ENCODE measurements around the gene CFAP47. TPM values are rescaled to one million over a fixed set of nuclear protein-coding genes. Genes with fewer than 3 reads are reported as not detected.

Gene CFAP47
- total RNA-seq, 2 experiments from 2014 or later: not detected

GRCh38 chrX:36344301-36344700 is 424.8 kb downstream of the CFAP47 start:
- H3K4me3 Mint-ChIP-seq: no peak overlapping the region
- H3K27ac Mint-ChIP-seq: no peak overlapping the region
- DNase-seq: no peak
- CTCF ChIA-PET: no interaction called here
- H3K4me1 Mint-ChIP-seq: no peaks in the 10 kb centered on the region
- H3K36me3 Mint-ChIP-seq (ENCODE audit: low read depth): no peaks in the 10 kb centered on the region
- no peaks in the 10 kb centered on the region for H3K9me3 Mint-ChIP-seq
- POLR2A ChIA-PET: no interaction called here
- no peaks in the 10 kb centered on the region for H3K27me3 Mint-ChIP-seq

DNA sequence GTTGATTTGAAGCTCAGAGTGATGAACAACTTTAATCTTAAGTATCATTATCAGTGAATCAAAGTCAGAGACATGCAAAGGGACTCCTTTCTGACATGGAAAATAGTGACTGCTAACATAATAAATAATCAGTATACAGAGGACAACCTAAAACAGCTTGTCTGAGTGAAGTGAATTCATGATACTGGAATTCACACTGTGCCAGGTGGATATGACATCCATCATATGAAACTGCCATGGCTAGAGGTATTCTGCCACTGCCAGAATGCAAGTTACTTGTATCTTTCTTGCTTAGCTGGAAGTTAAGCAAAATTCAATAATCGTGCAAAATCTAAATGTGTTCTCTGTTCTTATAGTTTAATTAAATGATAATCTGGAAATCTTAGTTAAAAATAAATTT is 429.0 kb downstream of the CFAP47 start:
- ChIA-PET POLR2A (no interaction called here), CTCF (no interaction called here)
- Mint-ChIP-seq H3K27me3 (no peaks in the 10 kb centered on the region), H3K36me3 (ENCODE audit: low read depth) (no peaks in the 10 kb centered on the region), H3K27ac (no peak overlapping the region), H3K4me1 (no peaks in the 10 kb centered on the region), H3K4me3 (no peak overlapping the region), H3K9me3 (no peaks in the 10 kb centered on the region)
- DNase-seq: no peak

GRCh38 chrX:36357855-36358254 is 438.3 kb downstream of the CFAP47 start:
- DNase-seq: no peak
- no peaks in the 10 kb centered on the region for H3K4me1 Mint-ChIP-seq
- POLR2A ChIA-PET: no interaction called here
- H3K36me3 Mint-ChIP-seq (ENCODE audit: low read depth): no peaks in the 10 kb centered on the region
- H3K9me3 Mint-ChIP-seq: no peaks in the 10 kb centered on the region
- CTCF ChIA-PET: interaction anchor here (0.6 kb wide), 1 partner anchor 1290 kb away, joined by 3 read pairs; no protein-coding TSS in a partner anchor
- no peak overlapping the region for H3K4me3 Mint-ChIP-seq
- H3K27ac Mint-ChIP-seq: no peak overlapping the region
- H3K27me3 Mint-ChIP-seq: no peaks in the 10 kb centered on the region

- no peaks in the 10 kb centered on the region for H3K9me3 Mint-ChIP-seq
- no peaks in the 10 kb centered on the region for H3K27me3 Mint-ChIP-seq
- no peaks in the 10 kb centered on the region for H3K36me3 Mint-ChIP-seq (ENCODE audit: low read depth)
- CTCF ChIA-PET: no interaction called here
- H3K4me1 Mint-ChIP-seq: no peaks in the 10 kb centered on the region
- POLR2A ChIA-PET: no interaction called here
- H3K4me3 Mint-ChIP-seq: no peak overlapping the region
- no peak overlapping the region for H3K27ac Mint-ChIP-seq
- DNase-seq: no peak
Observed at GRCh38 chrX:36364262-36364661, 444.7 kb downstream of the CFAP47 start.

DNA sequence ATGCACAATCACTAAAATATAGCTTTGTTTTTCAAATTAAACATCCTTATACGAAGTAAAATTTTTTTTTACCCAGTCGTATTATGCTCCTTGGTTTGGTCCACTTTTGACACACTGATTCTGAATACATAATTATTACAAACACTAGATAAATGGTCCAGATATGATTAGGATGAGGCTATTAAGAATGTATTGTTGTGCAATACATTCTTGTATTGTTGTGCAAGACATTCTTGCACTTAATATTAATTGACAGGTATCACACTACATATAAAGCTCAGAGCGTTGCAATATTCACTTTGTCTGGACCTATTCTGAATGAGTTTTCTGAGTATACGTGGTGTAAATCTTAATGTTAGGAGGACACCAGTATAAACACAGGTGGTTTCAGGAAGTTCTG is 464.0 kb downstream of the CFAP47 start:
- H3K9me3 Mint-ChIP-seq: no peaks in the 10 kb centered on the region
- CTCF ChIA-PET: no interaction called here

DNA sequence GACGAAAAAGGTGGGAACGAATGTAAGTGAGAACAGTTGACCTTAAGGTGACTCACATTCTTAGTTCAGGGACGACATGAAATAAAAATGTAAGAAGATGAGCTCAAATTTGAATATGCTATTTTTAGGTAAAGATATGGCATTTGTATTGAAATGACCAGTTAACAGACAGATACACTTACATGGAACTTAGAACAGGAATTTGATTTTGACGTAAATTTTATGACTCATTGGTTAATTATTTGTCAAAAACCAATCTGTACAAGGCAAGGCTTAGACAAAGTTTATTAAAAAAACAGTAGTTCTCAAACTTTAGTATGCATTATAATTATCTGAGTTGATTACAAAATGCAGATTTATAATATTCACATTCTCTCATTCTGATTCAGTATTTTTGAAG is 469.4 kb downstream of the CFAP47 start:
- H3K36me3 Mint-ChIP-seq (ENCODE audit: low read depth): no peaks in the 10 kb centered on the region
- H3K27ac Mint-ChIP-seq: no peak overlapping the region
- H3K27me3 Mint-ChIP-seq: no peaks in the 10 kb centered on the region
- CTCF ChIA-PET: no interaction called here
- no peaks in the 10 kb centered on the region for H3K4me1 Mint-ChIP-seq
- no peak for DNase-seq
- H3K9me3 Mint-ChIP-seq: no peaks in the 10 kb centered on the region
- POLR2A ChIA-PET: no interaction called here
- H3K4me3 Mint-ChIP-seq: no peak overlapping the region

More for the DNA sequence above, 464.0 kb downstream of the CFAP47 start:
- H3K4me3 Mint-ChIP-seq: no peak overlapping the region
- H3K27ac Mint-ChIP-seq: no peak overlapping the region
- no peaks in the 10 kb centered on the region for H3K4me1 Mint-ChIP-seq
- POLR2A ChIA-PET: no interaction called here
- no peaks in the 10 kb centered on the region for H3K27me3 Mint-ChIP-seq
- no peak for DNase-seq
- H3K36me3 Mint-ChIP-seq (ENCODE audit: low read depth): no peaks in the 10 kb centered on the region

- Mint-ChIP-seq H3K4me1 (no peaks in the 10 kb centered on the region), H3K27ac (no peak overlapping the region), H3K9me3 (peaks cover 2% of the 10 kb centered on the region), H3K27me3 (no peaks in the 10 kb centered on the region), H3K36me3 (ENCODE audit: low read depth) (no peaks in the 10 kb centered on the region), H3K4me3 (no peak overlapping the region)
- ChIA-PET POLR2A (no interaction called here), CTCF (no interaction called here)
- no peak for DNase-seq
Observed at GRCh38 chrX:36401774-36402173, 482.2 kb downstream of the CFAP47 start.

DNA sequence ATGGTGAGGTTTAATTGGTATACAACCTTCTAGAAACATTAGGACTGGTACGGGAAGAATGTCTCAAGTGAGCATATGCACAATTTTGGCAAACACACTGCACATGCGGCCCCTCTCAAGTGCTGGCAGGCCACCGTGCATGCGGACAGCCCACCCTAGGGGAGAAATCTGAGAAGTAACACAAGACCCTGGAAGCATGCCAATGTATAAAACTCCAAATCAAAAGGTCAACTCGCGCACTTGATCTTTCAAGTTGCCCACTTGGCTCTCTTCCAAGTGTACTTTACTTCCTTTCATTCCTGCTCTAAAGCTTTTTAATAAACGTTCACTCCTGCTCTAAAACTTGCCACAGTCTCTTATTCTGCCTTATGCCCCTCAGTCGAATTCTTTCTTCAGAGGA is 488.3 kb downstream of the CFAP47 start:
- CTCF ChIA-PET: no interaction called here

GRCh38 chrX:36414056-36414455 is 494.5 kb downstream of the CFAP47 start:
- Mint-ChIP-seq H3K4me3 (no peak overlapping the region), H3K27ac (no peak overlapping the region), H3K4me1 (no peaks in the 10 kb centered on the region), H3K36me3 (ENCODE audit: low read depth) (no peaks in the 10 kb centered on the region), H3K27me3 (no peaks in the 10 kb centered on the region), H3K9me3 (peaks cover 3% of the 10 kb centered on the region)
- ChIA-PET CTCF (no interaction called here), POLR2A (no interaction called here)
- no peak for DNase-seq

More for the DNA sequence above, 488.3 kb downstream of the CFAP47 start:
- H3K27me3 Mint-ChIP-seq: no peaks in the 10 kb centered on the region
- no peaks in the 10 kb centered on the region for H3K4me1 Mint-ChIP-seq
- no peak for DNase-seq
- POLR2A ChIA-PET: no interaction called here
- no peaks in the 10 kb centered on the region for H3K36me3 Mint-ChIP-seq (ENCODE audit: low read depth)
- H3K9me3 Mint-ChIP-seq: no peaks in the 10 kb centered on the region
- H3K4me3 Mint-ChIP-seq: no peak overlapping the region
- H3K27ac Mint-ChIP-seq: no peak overlapping the region

DNA sequence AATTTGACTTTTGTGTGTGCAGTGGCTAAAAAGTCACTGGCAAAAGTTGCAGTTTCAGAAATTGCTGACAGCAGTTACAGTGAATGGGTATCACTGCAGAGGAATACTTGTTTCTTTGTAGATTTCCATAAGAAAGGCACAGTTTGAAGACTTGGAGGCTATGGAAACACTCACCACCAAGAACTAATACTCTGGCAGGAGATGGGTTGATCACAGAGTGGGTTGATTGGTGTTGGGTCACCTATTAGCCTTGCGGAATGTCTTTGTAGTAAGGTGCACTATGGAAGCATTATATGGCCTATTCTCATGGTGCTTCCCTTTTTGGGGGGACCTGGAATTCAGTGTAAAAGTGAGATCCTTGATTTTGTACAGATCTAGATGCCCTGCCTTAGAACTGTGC is 502.8 kb downstream of the CFAP47 start:
- no peaks in the 10 kb centered on the region for H3K36me3 Mint-ChIP-seq (ENCODE audit: low read depth)
- no peak overlapping the region for H3K27ac Mint-ChIP-seq
- H3K9me3 Mint-ChIP-seq: no peaks in the 10 kb centered on the region
- ChIA-PET POLR2A (no interaction called here), CTCF (no interaction called here)
- no peak overlapping the region for H3K4me3 Mint-ChIP-seq
- no peak for DNase-seq
- H3K4me1 Mint-ChIP-seq: no peaks in the 10 kb centered on the region
- no peaks in the 10 kb centered on the region for H3K27me3 Mint-ChIP-seq

DNA sequence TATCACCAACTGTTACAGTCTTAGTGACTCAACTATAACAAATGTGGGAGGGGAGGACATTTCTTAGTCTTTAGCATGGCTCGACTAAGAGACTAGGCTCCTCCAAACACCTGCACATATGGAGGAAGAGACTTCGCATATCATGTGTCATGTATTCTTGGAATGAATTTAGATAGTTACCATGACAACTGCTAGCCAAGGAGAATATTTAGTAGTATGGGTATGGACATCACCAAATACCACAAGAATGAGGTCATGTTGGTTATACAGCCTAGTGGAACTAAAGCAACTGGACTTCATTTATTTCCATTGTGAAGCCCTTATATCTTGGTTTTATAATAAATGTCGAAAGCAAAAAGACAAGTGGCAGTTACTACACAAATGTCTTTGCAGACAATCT is 512.3 kb downstream of the CFAP47 start:
- H3K4me3 Mint-ChIP-seq: no peak overlapping the region
- no peaks in the 10 kb centered on the region for H3K36me3 Mint-ChIP-seq (ENCODE audit: low read depth)
- DNase-seq: no peak
- H3K27ac Mint-ChIP-seq: no peak overlapping the region
- ChIA-PET CTCF (no interaction called here), POLR2A (no interaction called here)
- H3K9me3 Mint-ChIP-seq: no peaks in the 10 kb centered on the region
- no peaks in the 10 kb centered on the region for H3K27me3 Mint-ChIP-seq
- no peaks in the 10 kb centered on the region for H3K4me1 Mint-ChIP-seq

GRCh38 chrX:36434522-36434921 is 515.0 kb downstream of the CFAP47 start:
- CTCF ChIA-PET: no interaction called here

More at GRCh38 chrX:36434522-36434921, 515.0 kb downstream of the CFAP47 start:
- H3K4me3 Mint-ChIP-seq: no peak overlapping the region
- H3K27me3 Mint-ChIP-seq: no peaks in the 10 kb centered on the region
- no peak overlapping the region for H3K27ac Mint-ChIP-seq
- H3K36me3 Mint-ChIP-seq (ENCODE audit: low read depth): no peaks in the 10 kb centered on the region
- H3K4me1 Mint-ChIP-seq: no peaks in the 10 kb centered on the region
- POLR2A ChIA-PET: no interaction called here
- H3K9me3 Mint-ChIP-seq: no peaks in the 10 kb centered on the region
- no peak for DNase-seq
